K562 (cell line): ENCODE data around the gene POU2F3.

Source experiments
- POLR2A ChIP-seq: fragments of 450-650 bp; conservative IDR thresholded peaks from 2 replicates; pipeline ENCODE4 v1.6.1; 2016
- RCOR1 ChIP-seq, 2 experiments: IDR thresholded peaks; 2 replicates each; pipeline ENCODE4 v1.6.1; 2012; ENCODE audit warnings: low read depth in 2 of 2, low read length in 2 of 2, borderline replicate concordance in 1 of 2, improper control_type of control experiment in 1 of 2
- ZNF232 ChIP-seq: sonication (generic); formaldehyde crosslinking; IDR thresholded peaks from 2 replicates; pipeline ENCODE4 v1.8.0; 2022; ENCODE audit warnings: mild to moderate bottlenecking, missing genetic modification reagents
- TF ChIP-seq, protein P1 (sequence below): sonication (generic); formaldehyde crosslinking; IDR thresholded peaks from 2 replicates; pipeline ENCODE4 v1.8.1; 2023; ENCODE audit warnings: mild to moderate bottlenecking, missing genetic modification reagents
- TF ChIP-seq, protein P2 (sequence below), 3 experiments: IDR thresholded peaks in 2 of 3; conservative IDR thresholded peaks in 1 of 3; 2 replicates each; pipeline ENCODE4 v1.5.1; 2011 to 2012; ENCODE audit warnings: low read length in 3 of 3, mild to moderate bottlenecking in 3 of 3, control low read depth in 2 of 3, improper control_type of control experiment in 1 of 3, inconsistent platforms in 1 of 3, low read depth in 1 of 3, mixed read lengths in 1 of 3, moderate library complexity in 1 of 3; ENCODE audit not compliant: insufficient read depth in 2 of 3
- TF ChIP-seq, protein P3 (sequence below): fragments of 150-350 bp; IDR thresholded peaks from 2 replicates; pipeline ENCODE4 v1.6.1; 2014; ENCODE audit warnings: low read depth, mild to moderate bottlenecking, low read length, borderline replicate concordance

DNA sequence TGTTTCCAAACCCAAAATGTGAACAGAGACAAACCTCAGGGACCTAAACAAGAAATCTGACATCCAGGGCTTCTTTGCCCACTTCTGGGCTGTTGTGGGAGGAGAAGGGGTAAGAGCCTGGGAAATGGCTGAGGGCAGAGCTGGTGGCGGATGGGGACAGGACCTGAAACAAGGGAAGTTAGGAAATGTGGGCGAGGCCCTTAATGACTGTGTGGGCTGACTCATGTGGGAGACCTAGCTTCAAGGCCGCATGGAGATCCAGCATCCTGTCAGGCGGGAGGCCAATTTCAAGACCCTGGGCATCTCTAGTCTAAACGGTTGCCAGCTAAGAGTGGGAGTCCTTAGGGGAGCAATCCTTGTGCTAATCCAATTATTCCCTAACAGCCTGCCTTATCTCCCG, 31.2 kb upstream of the POU2F3 start:
- TF ChIP-seq, protein P1, sequence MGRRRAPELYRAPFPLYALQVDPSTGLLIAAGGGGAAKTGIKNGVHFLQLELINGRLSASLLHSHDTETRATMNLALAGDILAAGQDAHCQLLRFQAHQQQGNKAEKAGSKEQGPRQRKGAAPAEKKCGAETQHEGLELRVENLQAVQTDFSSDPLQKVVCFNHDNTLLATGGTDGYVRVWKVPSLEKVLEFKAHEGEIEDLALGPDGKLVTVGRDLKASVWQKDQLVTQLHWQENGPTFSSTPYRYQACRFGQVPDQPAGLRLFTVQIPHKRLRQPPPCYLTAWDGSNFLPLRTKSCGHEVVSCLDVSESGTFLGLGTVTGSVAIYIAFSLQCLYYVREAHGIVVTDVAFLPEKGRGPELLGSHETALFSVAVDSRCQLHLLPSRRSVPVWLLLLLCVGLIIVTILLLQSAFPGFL (CRISPR knock-in tag): no peak
- no peak for TF ChIP-seq POLR2A
- TF ChIP-seq, protein P2, sequence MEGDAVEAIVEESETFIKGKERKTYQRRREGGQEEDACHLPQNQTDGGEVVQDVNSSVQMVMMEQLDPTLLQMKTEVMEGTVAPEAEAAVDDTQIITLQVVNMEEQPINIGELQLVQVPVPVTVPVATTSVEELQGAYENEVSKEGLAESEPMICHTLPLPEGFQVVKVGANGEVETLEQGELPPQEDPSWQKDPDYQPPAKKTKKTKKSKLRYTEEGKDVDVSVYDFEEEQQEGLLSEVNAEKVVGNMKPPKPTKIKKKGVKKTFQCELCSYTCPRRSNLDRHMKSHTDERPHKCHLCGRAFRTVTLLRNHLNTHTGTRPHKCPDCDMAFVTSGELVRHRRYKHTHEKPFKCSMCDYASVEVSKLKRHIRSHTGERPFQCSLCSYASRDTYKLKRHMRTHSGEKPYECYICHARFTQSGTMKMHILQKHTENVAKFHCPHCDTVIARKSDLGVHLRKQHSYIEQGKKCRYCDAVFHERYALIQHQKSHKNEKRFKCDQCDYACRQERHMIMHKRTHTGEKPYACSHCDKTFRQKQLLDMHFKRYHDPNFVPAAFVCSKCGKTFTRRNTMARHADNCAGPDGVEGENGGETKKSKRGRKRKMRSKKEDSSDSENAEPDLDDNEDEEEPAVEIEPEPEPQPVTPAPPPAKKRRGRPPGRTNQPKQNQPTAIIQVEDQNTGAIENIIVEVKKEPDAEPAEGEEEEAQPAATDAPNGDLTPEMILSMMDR (IDR thresholded peaks at IDR 0.05 in 2 of 3, conservative IDR thresholded peaks at IDR 0.05 in 1 of 3; ENCODE audit: insufficient read depth in 2 of 3, low read depth in 1 of 3, low read length in 3 of 3): no peak
- no peak for TF ChIP-seq RCOR1 (IDR thresholded peaks at IDR 0.05; ENCODE audit: borderline replicate concordance in 1 of 2, low read depth in 2 of 2, low read length in 2 of 2)
- TF ChIP-seq ZNF232 (CRISPR knock-in tag): no peak
- TF ChIP-seq, protein P3, sequence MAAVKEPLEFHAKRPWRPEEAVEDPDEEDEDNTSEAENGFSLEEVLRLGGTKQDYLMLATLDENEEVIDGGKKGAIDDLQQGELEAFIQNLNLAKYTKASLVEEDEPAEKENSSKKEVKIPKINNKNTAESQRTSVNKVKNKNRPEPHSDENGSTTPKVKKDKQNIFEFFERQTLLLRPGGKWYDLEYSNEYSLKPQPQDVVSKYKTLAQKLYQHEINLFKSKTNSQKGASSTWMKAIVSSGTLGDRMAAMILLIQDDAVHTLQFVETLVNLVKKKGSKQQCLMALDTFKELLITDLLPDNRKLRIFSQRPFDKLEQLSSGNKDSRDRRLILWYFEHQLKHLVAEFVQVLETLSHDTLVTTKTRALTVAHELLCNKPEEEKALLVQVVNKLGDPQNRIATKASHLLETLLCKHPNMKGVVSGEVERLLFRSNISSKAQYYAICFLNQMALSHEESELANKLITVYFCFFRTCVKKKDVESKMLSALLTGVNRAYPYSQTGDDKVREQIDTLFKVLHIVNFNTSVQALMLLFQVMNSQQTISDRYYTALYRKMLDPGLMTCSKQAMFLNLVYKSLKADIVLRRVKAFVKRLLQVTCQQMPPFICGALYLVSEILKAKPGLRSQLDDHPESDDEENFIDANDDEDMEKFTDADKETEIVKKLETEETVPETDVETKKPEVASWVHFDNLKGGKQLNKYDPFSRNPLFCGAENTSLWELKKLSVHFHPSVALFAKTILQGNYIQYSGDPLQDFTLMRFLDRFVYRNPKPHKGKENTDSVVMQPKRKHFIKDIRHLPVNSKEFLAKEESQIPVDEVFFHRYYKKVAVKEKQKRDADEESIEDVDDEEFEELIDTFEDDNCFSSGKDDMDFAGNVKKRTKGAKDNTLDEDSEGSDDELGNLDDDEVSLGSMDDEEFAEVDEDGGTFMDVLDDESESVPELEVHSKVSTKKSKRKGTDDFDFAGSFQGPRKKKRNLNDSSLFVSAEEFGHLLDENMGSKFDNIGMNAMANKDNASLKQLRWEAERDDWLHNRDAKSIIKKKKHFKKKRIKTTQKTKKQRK: no peak
